ENCODE results near the gene LRRC4C. TPM values are rescaled to one million over a fixed set of nuclear protein-coding genes. Genes with fewer than 3 reads are reported as not detected.

The LRRC4C gene
- total and polyA plus RNA-seq, 2 experiments from 2014 or later: 0.35 to 1.1 TPM

DNA sequence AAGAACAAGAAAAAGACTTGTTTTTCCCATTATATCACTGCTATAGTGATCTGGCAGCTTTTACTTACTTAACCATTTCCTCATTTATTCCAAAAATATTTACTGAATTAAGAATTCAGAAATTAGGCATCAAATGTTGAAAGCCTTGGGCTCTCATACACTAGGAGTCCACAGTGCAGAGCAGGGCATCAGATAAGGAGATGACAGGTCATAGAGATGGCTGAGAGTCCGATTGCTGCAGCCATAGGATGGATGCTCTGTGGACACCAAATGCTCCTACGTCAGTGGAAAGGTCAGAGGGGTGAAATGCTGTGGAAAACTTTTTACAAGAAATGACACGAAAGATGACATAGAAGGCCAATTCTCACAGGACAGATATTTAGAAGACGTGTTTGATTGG, 771.1 kb downstream of the LRRC4C start (continued):
- TF ChIP-seq STAT1 (IDR thresholded peaks at IDR 0.05; ENCODE audit: unreplicated experiment): no peak
- no peak for TF ChIP-seq ZNF331 (CRISPR knock-in tag; IDR thresholded peaks at IDR 0.05; ENCODE audit: low read depth)
- TF ChIP-seq, protein P1, sequence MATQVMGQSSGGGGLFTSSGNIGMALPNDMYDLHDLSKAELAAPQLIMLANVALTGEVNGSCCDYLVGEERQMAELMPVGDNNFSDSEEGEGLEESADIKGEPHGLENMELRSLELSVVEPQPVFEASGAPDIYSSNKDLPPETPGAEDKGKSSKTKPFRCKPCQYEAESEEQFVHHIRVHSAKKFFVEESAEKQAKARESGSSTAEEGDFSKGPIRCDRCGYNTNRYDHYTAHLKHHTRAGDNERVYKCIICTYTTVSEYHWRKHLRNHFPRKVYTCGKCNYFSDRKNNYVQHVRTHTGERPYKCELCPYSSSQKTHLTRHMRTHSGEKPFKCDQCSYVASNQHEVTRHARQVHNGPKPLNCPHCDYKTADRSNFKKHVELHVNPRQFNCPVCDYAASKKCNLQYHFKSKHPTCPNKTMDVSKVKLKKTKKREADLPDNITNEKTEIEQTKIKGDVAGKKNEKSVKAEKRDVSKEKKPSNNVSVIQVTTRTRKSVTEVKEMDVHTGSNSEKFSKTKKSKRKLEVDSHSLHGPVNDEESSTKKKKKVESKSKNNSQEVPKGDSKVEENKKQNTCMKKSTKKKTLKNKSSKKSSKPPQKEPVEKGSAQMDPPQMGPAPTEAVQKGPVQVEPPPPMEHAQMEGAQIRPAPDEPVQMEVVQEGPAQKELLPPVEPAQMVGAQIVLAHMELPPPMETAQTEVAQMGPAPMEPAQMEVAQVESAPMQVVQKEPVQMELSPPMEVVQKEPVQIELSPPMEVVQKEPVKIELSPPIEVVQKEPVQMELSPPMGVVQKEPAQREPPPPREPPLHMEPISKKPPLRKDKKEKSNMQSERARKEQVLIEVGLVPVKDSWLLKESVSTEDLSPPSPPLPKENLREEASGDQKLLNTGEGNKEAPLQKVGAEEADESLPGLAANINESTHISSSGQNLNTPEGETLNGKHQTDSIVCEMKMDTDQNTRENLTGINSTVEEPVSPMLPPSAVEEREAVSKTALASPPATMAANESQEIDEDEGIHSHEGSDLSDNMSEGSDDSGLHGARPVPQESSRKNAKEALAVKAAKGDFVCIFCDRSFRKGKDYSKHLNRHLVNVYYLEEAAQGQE (IDR thresholded peaks at IDR 0.05; ENCODE audit: unreplicated experiment): no peak
- no peak for TF ChIP-seq POLR2AphosphoS5 (IDR thresholded peaks at IDR 0.05; ENCODE audit: low read depth)
- TF ChIP-seq EZH2 (IDR thresholded peaks at IDR 0.05; ENCODE audit: low read depth, unreplicated experiment): no peak
- no peak for TF ChIP-seq CTCF (conservative IDR thresholded peaks at IDR 0.05; ENCODE audit: low read depth in 2 of 2)

GRCh38 chr11:40686765-40687164, 772.7 kb downstream of the LRRC4C start:
- H3K36me3 Mint-ChIP-seq (ENCODE audit: low read depth): peaks cover 8% of the 10 kb centered on the region; the same call in 1 of the 3 replicates
- H3K79me2 ChIP-seq (replicated peaks; ENCODE audit: insufficient read depth): no peaks in the 10 kb centered on the region
- H3K27me3 ChIP-seq (ENCODE audit: insufficient read depth): no peaks in the 10 kb centered on the region
- H3K4me2 ChIP-seq: no peak overlapping the region
- no peak overlapping the region for H3K4me3 Mint-ChIP-seq
- no peaks in the 10 kb centered on the region for H3K36me3 ChIP-seq (ENCODE audit: insufficient read depth)
- H3K9me2 ChIP-seq (ENCODE audit: insufficient read depth): no peaks in the 10 kb centered on the region
- peaks cover 12% of the 10 kb centered on the region for H3K4me1 ChIP-seq (ENCODE audit: insufficient read depth)
- H3K27ac Mint-ChIP-seq: no peak overlapping the region
- no peaks in the 10 kb centered on the region for H4K20me1 ChIP-seq (replicated peaks; ENCODE audit: insufficient read depth)
- DNase-seq (ENCODE audit: low spot score) (no peak), ATAC-seq (no peak)
- no peaks in the 10 kb centered on the region for H3K27me3 Mint-ChIP-seq (ENCODE audit: insufficient read depth, low read depth, poor library complexity)
- peaks cover 9% of the 10 kb centered on the region for H3K4me1 Mint-ChIP-seq
- H3K27ac ChIP-seq (ENCODE audit: low read depth): no peak overlapping the region
- peaks cover 13% of the 10 kb centered on the region; the same call in 2 of the 3 replicates for H3K9me3 Mint-ChIP-seq
- H3F3A ChIP-seq (replicated peaks; ENCODE audit: low read depth): no peaks in the 10 kb centered on the region
- no peak overlapping the region for H2AFZ ChIP-seq
- H3K4me3 ChIP-seq: no peak overlapping the region
- TF ChIP-seq ZNF462 (CRISPR knock-in tag; IDR thresholded peaks at IDR 0.05) (no peak), EZH2 (IDR thresholded peaks at IDR 0.05; ENCODE audit: low read depth, unreplicated experiment) (no peak), STAT1 (IDR thresholded peaks at IDR 0.05; ENCODE audit: unreplicated experiment) (no peak), ETS1 (IDR thresholded peaks at IDR 0.05) (no peak)
- TF ChIP-seq, protein P1 (IDR thresholded peaks at IDR 0.05; ENCODE audit: unreplicated experiment): no peak

All from GM23338 (cell line).